AG04450 (cell line): ENCODE results near the gene AKAIN1. TPM values are rescaled to one million over a fixed set of nuclear protein-coding genes. Genes with fewer than 3 reads are reported as not detected.

ENCODE experiments used
- CTCF ChIA-PET: fragments of 300-600, 350-600 bp; formaldehyde crosslinking; extraction: SDS; loops from one replicate; lab custom pipeline; 2022; ENCODE audit warnings: antibody characterized with exemption, inconsistent platforms; lab: Charles Lee
- POLR2A ChIA-PET: fragments of 350-600 bp; formaldehyde crosslinking; extraction: SDS; loops from one replicate; lab custom pipeline; 2021; ENCODE audit warnings: antibody characterized with exemption, inconsistent platforms; lab: Yijun Ruan, JAX
- DNase-seq: peaks from one replicate; pipeline ENCODE4 v3.0.0-alpha.2; 2011; ENCODE audit warnings: low read depth, low spot score
- H3K27ac ChIP-seq: one replicate; pipeline ENCODE4 v1.5.1; 2012; ENCODE audit warnings: low read depth, low read length, control low read depth
- H3K27me3 ChIP-seq: one replicate; pipeline ENCODE4 v1.6.0; 2012; ENCODE audit warnings: low read length; ENCODE audit not compliant: control insufficient read depth, insufficient read depth
- H3K4me3 ChIP-seq: 2 replicates; pipeline ENCODE4 v1.5.1; 2011; ENCODE audit warnings: mild to moderate bottlenecking, low read depth, low read length, control low read depth
- H3K9me3 ChIP-seq: 2 replicates; pipeline ENCODE4 v1.5.1; 2012; ENCODE audit warnings: low read length; ENCODE audit not compliant: control insufficient read depth, insufficient read depth
- CTCF ChIP-seq: IDR thresholded peaks from 2 replicates; pipeline ENCODE4 v1.5.1; 2011; ENCODE audit warnings: low read depth, low read length, control low read depth, inconsistent platforms
- polyA plus RNA-seq: library from polyadenylated mRNA; depleted of rRNA; stranded (reverse); fragments of >200 nt; gene quantifications from 2 replicates; pipeline ENCODE4 v1.2.3, GENCODE V29; 2011

AKAIN1 gene
- polyA plus RNA-seq, 1 experiment: not detected

DNA sequence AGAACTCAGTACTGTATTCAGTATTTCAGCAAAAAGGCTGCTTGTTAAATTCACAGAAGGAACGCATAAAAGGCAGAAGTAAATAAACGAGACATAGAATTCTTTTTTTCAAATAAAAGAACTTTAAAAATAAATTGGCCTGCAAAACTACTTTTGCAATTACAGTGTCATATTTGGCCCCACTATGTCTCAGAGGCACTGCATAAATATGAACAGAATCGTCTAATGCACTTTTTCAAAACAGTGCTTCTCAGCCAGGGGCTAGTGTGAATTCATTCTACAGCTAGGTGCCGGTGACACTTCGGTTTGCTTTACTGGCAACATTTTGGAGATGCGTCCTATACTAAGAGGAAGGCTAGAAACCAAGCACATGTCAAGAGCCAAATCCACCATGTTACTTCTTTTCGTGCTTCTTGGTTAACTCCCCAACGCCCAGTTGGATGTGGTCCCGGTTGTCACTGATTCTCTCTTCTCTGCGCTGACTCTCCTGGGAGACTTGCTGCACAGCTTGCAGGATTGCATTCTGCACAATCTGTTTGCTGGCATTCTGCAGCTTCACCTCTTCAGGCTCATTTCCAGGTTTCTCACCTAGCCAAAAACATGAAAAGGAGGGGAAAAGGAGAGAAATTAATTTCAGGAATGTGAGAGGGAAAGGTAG lies 51.8 kb downstream of the AKAIN1 start:
- ChIA-PET POLR2A (no interaction called here), CTCF (no interaction called here)
- no peak for TF ChIP-seq CTCF
- DNase-seq: no peak
- Histone ChIP-seq H3K27ac (no peak overlapping the region), H3K4me3 (no peak overlapping the region), H3K9me3 (peaks cover 3% of the 10 kb centered on the region; the same call in 1 of the 2 replicates), H3K27me3 (no peaks in the 10 kb centered on the region)

GRCh38 chr18:5144629-5145028 lies 52.4 kb downstream of the AKAIN1 start:
- H3K4me3 ChIP-seq: no peak overlapping the region
- ChIA-PET CTCF (no interaction called here), POLR2A (no interaction called here)
- peaks cover 6% of the 10 kb centered on the region; the same call in 1 of the 2 replicates for H3K9me3 ChIP-seq
- no peak overlapping the region for H3K27ac ChIP-seq
- H3K27me3 ChIP-seq: no peaks in the 10 kb centered on the region
- no peak for DNase-seq
- no peak for TF ChIP-seq CTCF

GRCh38 chr18:5142859-5143258 lies 54.2 kb downstream of the AKAIN1 start:
- no peak for TF ChIP-seq CTCF
- H3K4me3 ChIP-seq: no peak overlapping the region
- CTCF ChIA-PET: no interaction called here
- H3K27me3 ChIP-seq: no peaks in the 10 kb centered on the region
- no peak overlapping the region for H3K27ac ChIP-seq
- peaks cover 6% of the 10 kb centered on the region; the same call in 1 of the 2 replicates for H3K9me3 ChIP-seq
- DNase-seq: no peak
- POLR2A ChIA-PET: no interaction called here

DNA sequence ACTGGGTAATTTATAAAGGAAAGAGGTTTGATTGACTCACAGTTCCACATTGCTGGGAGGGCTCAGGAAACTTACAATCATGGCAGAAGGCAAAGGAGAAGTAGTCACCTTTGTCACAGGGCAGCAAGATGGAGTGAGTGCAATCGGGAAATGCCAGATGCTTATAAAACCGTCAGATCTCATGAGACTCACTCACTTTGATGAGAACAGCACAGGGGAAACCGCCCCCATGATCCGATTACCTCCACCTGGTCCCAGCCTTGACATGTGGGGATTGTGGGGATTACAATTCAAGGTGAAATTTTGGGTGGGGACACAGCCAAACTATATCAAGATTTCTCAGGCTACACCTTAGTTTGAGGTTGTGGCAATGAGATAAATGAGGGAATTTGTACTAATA lies 54.9 kb downstream of the AKAIN1 start:
- H3K4me3 ChIP-seq: no peak overlapping the region
- no peaks in the 10 kb centered on the region for H3K27me3 ChIP-seq
- CTCF ChIA-PET: no interaction called here
- TF ChIP-seq CTCF: no peak
- no peak for DNase-seq
- H3K9me3 ChIP-seq: peaks cover 6% of the 10 kb centered on the region; the same call in 1 of the 2 replicates
- no peak overlapping the region for H3K27ac ChIP-seq
- POLR2A ChIA-PET: no interaction called here

GRCh38 chr18:5137261-5137660 lies 59.8 kb downstream of the AKAIN1 start:
- Histone ChIP-seq H3K4me3 (no peak overlapping the region), H3K27ac (no peak overlapping the region), H3K27me3 (no peaks in the 10 kb centered on the region), H3K9me3 (peaks cover 12% of the 10 kb centered on the region)
- no peak for DNase-seq
- ChIA-PET POLR2A (no interaction called here), CTCF (no interaction called here)
- no peak for TF ChIP-seq CTCF
